WTC11 (cell line): ENCODE data around the gene ZNF8. TPM values are rescaled to one million over a fixed set of nuclear protein-coding genes. Genes with fewer than 3 reads are reported as not detected.

Source experiments
- ATAC-seq: fragments of 200-7000 bp; cut with Tn5 transposase; 2 replicates; pipeline ENCODE4 v1.10.0; 2021; ENCODE audit warnings: mild to moderate bottlenecking, moderate library complexity
- CTCF ChIA-PET: fragments of 300-600 bp; sonication (Branson Sonifier 250); formaldehyde crosslinking; loops from one replicate; lab custom pipeline; 2021; ENCODE audit warnings: antibody characterized with exemption; lab: Charles Lee
- POLR2A ChIA-PET: fragments of 350-600 bp; sonication (Branson Sonifier 250); formaldehyde crosslinking; loops from one replicate; lab custom pipeline; 2021; ENCODE audit warnings: antibody characterized with exemption; lab: Charles Lee
- DNase-seq: peaks from one replicate; pipeline ENCODE4 v3.0.0; 2021; ENCODE audit warnings: low spot score
- H3K27ac Mint-ChIP-seq: 2 replicates; pipeline ENCODE4 v1.8.0; 2021; ENCODE audit warnings: mixed read lengths
- H3K27me3 Mint-ChIP-seq: 2 replicates; pipeline ENCODE4 v1.8.0; 2021; ENCODE audit warnings: low read depth, mild to moderate bottlenecking, moderate library complexity, mixed read lengths
- H3K36me3 Mint-ChIP-seq: 2 replicates; pipeline ENCODE4 v1.8.0; 2021; ENCODE audit warnings: mixed read lengths
- H3K4me1 Mint-ChIP-seq: 2 replicates; pipeline ENCODE4 v1.8.0; 2022; ENCODE audit warnings: mixed read lengths
- H3K4me3 Mint-ChIP-seq: 2 replicates; pipeline ENCODE4 v1.8.0; 2021; ENCODE audit warnings: mild to moderate bottlenecking, moderate library complexity, mixed read lengths
- H3K9me3 Mint-ChIP-seq: 2 replicates; pipeline ENCODE4 v1.8.0; 2021; ENCODE audit warnings: mixed read lengths
- AR ChIP-seq: fragments of 250-450 bp; sonication (Bioruptor Pico); IDR thresholded peaks from 2 replicates; pipeline ENCODE4 v1.9.0; 2021; ENCODE audit warnings: mild to moderate bottlenecking
- ARID4B ChIP-seq: sonication (generic); formaldehyde crosslinking; IDR thresholded peaks from 2 replicates; pipeline ENCODE4 v1.8.0; 2023; ENCODE audit warnings: missing genetic modification reagents, mild to moderate bottlenecking, borderline replicate concordance
- ATF6 ChIP-seq: sonication (generic); formaldehyde crosslinking; IDR thresholded peaks from 2 replicates; pipeline ENCODE4 v1.8.1; 2023; ENCODE audit warnings: mild to moderate bottlenecking, missing genetic modification reagents
- CREB1 ChIP-seq: sonication (generic); formaldehyde crosslinking; IDR thresholded peaks from 2 replicates; pipeline ENCODE4 v1.8.0; 2023; ENCODE audit warnings: mild to moderate bottlenecking, missing genetic modification reagents
- CTCF ChIP-seq: fragments of 200-600 bp; IDR thresholded peaks from 2 replicates; pipeline ENCODE4 v1.8.0; 2022; ENCODE audit warnings: antibody characterized with exemption
- ESRRA ChIP-seq: sonication (generic); formaldehyde crosslinking; IDR thresholded peaks from 2 replicates; pipeline ENCODE4 v1.8.1; 2022; ENCODE audit warnings: mild to moderate bottlenecking, missing genetic modification reagents, borderline replicate concordance
- ETV6 ChIP-seq: sonication (generic); formaldehyde crosslinking; IDR thresholded peaks from 2 replicates; pipeline ENCODE4 v1.8.1; 2022; ENCODE audit warnings: mild to moderate bottlenecking, missing genetic modification reagents
- HMGA2 ChIP-seq: fragments of 250-450 bp; sonication (Bioruptor Pico); IDR thresholded peaks from 2 replicates; pipeline ENCODE4 v1.4.0; 2021; ENCODE audit warnings: mild to moderate bottlenecking, moderate library complexity
- IRF1 ChIP-seq: sonication (generic); formaldehyde crosslinking; IDR thresholded peaks from 2 replicates; pipeline ENCODE4 v1.8.0; 2023; ENCODE audit warnings: missing genetic modification reagents
- NFE2L1 ChIP-seq: sonication (generic); formaldehyde crosslinking; IDR thresholded peaks from 2 replicates; pipeline ENCODE4 v1.8.1; 2023; ENCODE audit warnings: missing genetic modification reagents
- NR2C2 ChIP-seq: sonication (generic); formaldehyde crosslinking; IDR thresholded peaks from 2 replicates; pipeline ENCODE4 v1.8.0; 2022; ENCODE audit warnings: mild to moderate bottlenecking, missing genetic modification reagents
- OVOL2 ChIP-seq: fragments of 250-450 bp; sonication (Bioruptor Pico); IDR thresholded peaks from 2 replicates; pipeline ENCODE4 v1.9.0; 2021; ENCODE audit warnings: mild to moderate bottlenecking, borderline replicate concordance
- RELA ChIP-seq: sonication (generic); formaldehyde crosslinking; IDR thresholded peaks from 2 replicates; pipeline ENCODE4 v1.8.1; 2022; ENCODE audit warnings: missing genetic modification reagents, mild to moderate bottlenecking, borderline replicate concordance
- TEAD1 ChIP-seq: sonication (generic); formaldehyde crosslinking; IDR thresholded peaks from 2 replicates; pipeline ENCODE4 v1.8.0; 2022; ENCODE audit warnings: mild to moderate bottlenecking, missing genetic modification reagents
- USF1 ChIP-seq: sonication (generic); formaldehyde crosslinking; IDR thresholded peaks from 2 replicates; pipeline ENCODE4 v1.8.0; 2022; ENCODE audit warnings: mild to moderate bottlenecking, missing genetic modification reagents
- ZNF121 ChIP-seq: sonication (generic); formaldehyde crosslinking; IDR thresholded peaks from 2 replicates; pipeline ENCODE4 v1.8.0; 2023; ENCODE audit warnings: missing genetic modification reagents
- ZNF219 ChIP-seq: sonication (generic); formaldehyde crosslinking; IDR thresholded peaks from 2 replicates; pipeline ENCODE4 v1.8.0; 2023; ENCODE audit warnings: missing genetic modification reagents, mild to moderate bottlenecking, borderline replicate concordance
- ZNF263 ChIP-seq: sonication (generic); formaldehyde crosslinking; IDR thresholded peaks from 2 replicates; pipeline ENCODE4 v1.8.1; 2022; ENCODE audit warnings: low read depth, mild to moderate bottlenecking, moderate library complexity, missing genetic modification reagents
- ZNF423 ChIP-seq: fragments of 250-450 bp; sonication (Bioruptor Pico); IDR thresholded peaks from 2 replicates; pipeline ENCODE4 v2.1.2; 2022; ENCODE audit warnings: mild to moderate bottlenecking, moderate library complexity
- ZNF512 ChIP-seq: sonication (generic); formaldehyde crosslinking; IDR thresholded peaks from 2 replicates; pipeline ENCODE4 v1.8.1; 2022; ENCODE audit warnings: missing genetic modification reagents, borderline replicate concordance
- total RNA-seq: library from RNA; stranded (reverse); gene quantifications from 3 replicates; pipeline ENCODE4 v1.2.3, GENCODE V29; 2021

Gene ZNF8
- total RNA-seq, 1 experiment from 2014 or later = 18.8 TPM

GRCh38 chr19:58268344-58268743, 10.4 kb upstream of the ZNF8 start:
- Mint-ChIP-seq H3K36me3 (peaks cover 78% of the 10 kb centered on the region), H3K9me3 (peaks cover 32% of the 10 kb centered on the region), H3K27ac (no peak overlapping the region), H3K4me3 (no peak overlapping the region), H3K4me1 (no peaks in the 10 kb centered on the region), H3K27me3 (peaks cover 12% of the 10 kb centered on the region)
- ATAC-seq = no peak
- ChIA-PET POLR2A (no interaction called here), CTCF (interaction anchor here (1.0 to 1.3 kb wide), 2 partner anchors 50 to 319 kb away, joined by 3 to 4 read pairs; no protein-coding TSS in a partner anchor)
- DNase-seq = no peak
- no peak for TF ChIP-seq OVOL2 (CRISPR knock-in tag)
- no peak for TF ChIP-seq ZNF512 (CRISPR knock-in tag)
- no peak for TF ChIP-seq ZNF121
- no peak for TF ChIP-seq NFE2L1 (CRISPR knock-in tag)
- TF ChIP-seq ETV6 (CRISPR knock-in tag) = no peak
- TF ChIP-seq ZNF219 = no peak
- no peak for TF ChIP-seq AR (CRISPR knock-in tag)
- no peak for TF ChIP-seq CREB1 (CRISPR knock-in tag)
- TF ChIP-seq TEAD1 (CRISPR knock-in tag) = no peak
- TF ChIP-seq NR2C2 (CRISPR knock-in tag) = no peak
- TF ChIP-seq USF1 = no peak
- TF ChIP-seq ZNF263 (CRISPR knock-in tag) = no peak
- no peak for TF ChIP-seq ATF6 (CRISPR knock-in tag)
- no peak for TF ChIP-seq CTCF
- TF ChIP-seq ARID4B = no peak
- TF ChIP-seq RELA (CRISPR knock-in tag) = no peak
- no peak for TF ChIP-seq ESRRA (CRISPR knock-in tag)
- no peak for TF ChIP-seq HMGA2
- no peak for TF ChIP-seq IRF1
- TF ChIP-seq ZNF423 (CRISPR knock-in tag) = no peak
